ENCODE results near the gene TBC1D14.

Gene TBC1D14

DNA sequence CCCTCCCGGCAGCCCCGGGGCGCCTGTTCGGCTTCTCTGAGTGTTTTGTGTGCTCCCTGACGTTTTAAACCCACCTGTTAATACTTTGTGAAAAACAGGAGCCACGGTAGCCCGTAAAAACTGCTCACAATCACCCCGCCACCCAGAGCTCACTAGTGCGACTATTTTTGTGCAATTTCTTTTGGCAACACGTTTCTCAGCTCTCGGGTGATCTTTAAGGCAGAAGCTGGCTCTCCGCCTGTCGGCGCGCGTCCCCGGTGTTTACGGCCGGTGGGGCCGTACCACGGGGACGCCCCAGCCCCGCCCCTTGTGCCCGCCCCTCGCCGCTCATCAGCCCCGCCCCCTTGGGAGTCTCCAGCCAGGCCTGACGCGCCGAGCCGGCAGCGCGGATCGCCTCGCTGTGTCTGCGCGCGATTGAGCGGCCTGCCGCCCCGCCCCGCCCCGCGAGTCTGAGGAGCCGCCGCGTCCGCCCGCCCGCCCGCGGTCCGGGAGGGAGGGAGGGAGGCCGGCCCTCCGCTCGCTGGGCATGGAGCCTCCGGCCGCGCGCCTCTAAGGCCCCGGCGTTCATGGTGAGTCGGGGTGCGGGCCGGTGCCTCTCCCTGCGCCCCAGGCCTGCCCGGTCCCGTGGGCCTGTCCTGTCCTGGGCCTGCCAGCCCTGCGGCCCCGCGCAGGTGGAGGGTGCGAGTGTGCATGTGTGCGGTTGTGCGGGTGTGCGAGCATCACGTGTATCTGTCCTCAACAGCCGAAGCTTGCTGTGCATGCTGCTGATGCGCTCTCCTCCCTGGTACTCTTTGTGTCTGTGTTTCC is 77.4 kb downstream of the TBC1D14 start:
- FAIRE-seq (no peak), DNase-seq (ENCODE audit: insufficient read length, low spot score) (peak; percentile 84)
- TF ChIP-seq, protein P1, sequence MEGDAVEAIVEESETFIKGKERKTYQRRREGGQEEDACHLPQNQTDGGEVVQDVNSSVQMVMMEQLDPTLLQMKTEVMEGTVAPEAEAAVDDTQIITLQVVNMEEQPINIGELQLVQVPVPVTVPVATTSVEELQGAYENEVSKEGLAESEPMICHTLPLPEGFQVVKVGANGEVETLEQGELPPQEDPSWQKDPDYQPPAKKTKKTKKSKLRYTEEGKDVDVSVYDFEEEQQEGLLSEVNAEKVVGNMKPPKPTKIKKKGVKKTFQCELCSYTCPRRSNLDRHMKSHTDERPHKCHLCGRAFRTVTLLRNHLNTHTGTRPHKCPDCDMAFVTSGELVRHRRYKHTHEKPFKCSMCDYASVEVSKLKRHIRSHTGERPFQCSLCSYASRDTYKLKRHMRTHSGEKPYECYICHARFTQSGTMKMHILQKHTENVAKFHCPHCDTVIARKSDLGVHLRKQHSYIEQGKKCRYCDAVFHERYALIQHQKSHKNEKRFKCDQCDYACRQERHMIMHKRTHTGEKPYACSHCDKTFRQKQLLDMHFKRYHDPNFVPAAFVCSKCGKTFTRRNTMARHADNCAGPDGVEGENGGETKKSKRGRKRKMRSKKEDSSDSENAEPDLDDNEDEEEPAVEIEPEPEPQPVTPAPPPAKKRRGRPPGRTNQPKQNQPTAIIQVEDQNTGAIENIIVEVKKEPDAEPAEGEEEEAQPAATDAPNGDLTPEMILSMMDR (IDR thresholded peaks at IDR 0.05; ENCODE audit: insufficient read depth, missing control alignments), result no peak

DNA sequence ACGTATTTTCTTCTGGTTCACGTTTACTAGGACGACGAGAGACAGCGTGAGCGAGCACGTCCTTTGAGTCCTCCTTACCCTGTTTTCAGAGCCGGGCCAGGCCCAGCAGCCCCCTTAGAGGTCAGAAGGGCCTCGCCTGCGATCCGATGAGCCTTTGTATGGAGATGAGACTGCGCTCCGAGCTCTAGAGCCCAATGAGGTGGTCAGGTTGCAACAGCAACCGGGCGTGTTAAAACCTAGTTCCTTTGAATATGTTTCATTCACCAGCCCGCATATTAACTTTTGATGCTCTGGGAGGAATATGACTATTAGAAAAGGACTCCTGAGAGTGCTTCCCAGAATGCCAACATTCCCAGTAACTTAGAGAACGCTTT is 77.9 kb downstream of the TBC1D14 start:
- no peak for DNase-seq (ENCODE audit: insufficient read length, low spot score)
- no peak for FAIRE-seq
- TF ChIP-seq, protein P1 (IDR thresholded peaks at IDR 0.05; ENCODE audit: insufficient read depth, missing control alignments), result no peak

DNA sequence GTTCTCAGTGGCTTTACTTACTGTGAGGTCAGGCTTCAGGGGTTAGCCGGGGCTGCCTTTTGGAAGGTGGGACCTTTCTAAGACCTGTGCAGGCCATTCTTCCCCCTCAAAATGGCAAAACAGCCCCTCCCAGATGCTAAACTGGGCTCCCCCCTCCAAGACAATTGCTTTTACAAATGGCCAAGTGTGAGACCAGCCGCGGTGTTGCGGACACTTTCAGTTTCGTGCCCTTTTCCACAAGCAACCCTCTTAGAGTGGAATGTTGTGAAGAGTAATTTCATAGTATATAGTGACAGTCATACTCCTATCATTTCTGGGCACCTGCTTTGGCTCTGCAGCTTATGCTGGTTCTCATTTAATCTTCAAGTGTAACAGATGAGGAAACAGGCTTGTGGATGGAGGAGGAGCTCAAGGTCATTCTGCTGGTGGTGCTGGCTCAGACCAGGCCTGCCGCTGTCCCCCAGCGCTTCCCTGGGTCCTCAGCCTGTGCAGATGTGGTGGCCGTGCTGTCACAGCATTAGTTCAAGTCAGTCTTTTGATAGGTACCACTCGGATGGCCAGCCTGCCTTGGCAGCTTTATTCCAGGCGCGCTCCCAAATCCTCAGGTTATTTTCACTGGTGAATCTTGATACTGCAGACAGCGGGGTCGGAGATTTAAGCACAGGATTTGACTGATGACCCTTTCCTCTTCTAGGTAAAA is 78.5 kb downstream of the TBC1D14 start:
- FAIRE-seq, result no peak
- DNase-seq (ENCODE audit: insufficient read length, low spot score), result no peak
- TF ChIP-seq, protein P1 (IDR thresholded peaks at IDR 0.05; ENCODE audit: insufficient read depth, missing control alignments), result no peak

DNA sequence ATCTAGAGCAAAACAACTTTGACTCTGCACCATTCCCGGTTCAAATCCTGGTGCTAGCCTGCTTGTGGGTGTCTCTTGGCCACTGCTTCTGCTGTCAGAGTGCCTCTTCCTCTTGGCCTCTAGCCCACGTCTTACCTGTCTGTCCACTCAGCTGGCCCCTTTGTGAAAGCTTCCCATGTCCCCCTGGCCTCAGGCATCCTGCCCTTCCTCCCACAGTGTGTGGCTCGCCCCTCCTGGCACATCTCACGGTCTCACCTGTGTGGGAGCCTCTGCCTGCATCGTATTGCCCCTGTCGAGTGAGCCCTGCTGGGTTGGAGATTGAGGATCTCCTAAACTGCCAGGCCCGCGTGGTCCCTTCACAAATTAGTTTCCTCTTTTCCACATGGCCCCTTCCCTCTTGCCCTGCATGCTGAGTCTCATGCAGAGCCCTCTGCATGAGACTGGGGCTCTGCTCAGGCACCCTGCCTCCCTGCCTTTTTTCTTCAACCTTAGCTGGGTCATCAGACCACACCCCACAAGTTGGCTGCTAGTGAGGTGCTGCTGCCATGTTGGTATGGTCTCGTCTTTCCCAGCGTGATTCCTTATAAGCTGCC is 79.8 kb downstream of the TBC1D14 start:
- no peak for DNase-seq (ENCODE audit: insufficient read length, low spot score)
- TF ChIP-seq, protein P1 (IDR thresholded peaks at IDR 0.05; ENCODE audit: insufficient read depth, missing control alignments), result no peak
- no peak for FAIRE-seq

DNA sequence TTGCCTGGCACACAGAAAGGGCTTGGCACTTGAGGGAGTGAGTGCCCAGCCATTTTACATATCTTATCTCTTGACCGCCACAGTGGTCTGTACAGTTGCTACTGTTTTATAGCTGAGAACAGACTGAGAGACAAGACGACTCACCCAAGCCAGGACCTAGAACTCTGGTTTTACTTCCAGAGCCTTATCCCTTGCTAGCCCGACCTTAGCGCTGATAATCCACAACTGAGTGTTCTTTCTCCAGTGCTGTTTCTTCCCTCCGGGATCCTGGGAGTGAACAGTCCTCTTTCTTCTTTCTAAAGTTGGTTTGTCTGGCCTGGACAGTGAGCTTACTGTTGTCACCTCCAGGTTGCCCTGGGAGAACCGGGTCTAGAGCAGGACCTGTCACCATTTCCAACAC is 81.0 kb downstream of the TBC1D14 start:
- FAIRE-seq (no peak), DNase-seq (ENCODE audit: insufficient read length, low spot score) (no peak)
- TF ChIP-seq, protein P1 (IDR thresholded peaks at IDR 0.05; ENCODE audit: insufficient read depth, missing control alignments), result no peak

DNA sequence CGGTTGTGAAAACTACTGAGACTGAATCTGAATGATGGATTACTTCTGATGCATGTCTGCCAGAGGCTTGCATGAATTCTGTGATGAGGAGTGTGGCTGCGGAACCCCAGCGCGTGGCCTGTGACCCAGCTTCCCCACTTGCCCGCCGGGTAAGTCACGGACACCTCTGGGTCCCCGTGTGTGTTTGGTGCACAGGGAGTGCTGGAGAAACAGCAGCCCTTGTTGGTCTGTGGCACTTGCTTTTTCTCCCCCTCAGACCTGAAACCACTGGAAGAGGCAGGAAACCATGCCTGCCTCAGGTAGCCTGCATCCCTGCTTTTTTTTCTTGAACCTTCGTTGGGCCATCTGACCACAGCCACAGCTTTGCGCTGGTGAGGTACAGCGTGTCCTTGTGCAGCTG is 81.6 kb downstream of the TBC1D14 start:
- DNase-seq (ENCODE audit: insufficient read length, low spot score) (no peak), FAIRE-seq (no peak)
- TF ChIP-seq, protein P1 (IDR thresholded peaks at IDR 0.05; ENCODE audit: insufficient read depth, missing control alignments), result no peak
